ENCODE results near the gene TAF1A.
A peak's percentile ranks its signal among the peaks of the same experiment; 100 is the strongest.

Gene TAF1A

DNA sequence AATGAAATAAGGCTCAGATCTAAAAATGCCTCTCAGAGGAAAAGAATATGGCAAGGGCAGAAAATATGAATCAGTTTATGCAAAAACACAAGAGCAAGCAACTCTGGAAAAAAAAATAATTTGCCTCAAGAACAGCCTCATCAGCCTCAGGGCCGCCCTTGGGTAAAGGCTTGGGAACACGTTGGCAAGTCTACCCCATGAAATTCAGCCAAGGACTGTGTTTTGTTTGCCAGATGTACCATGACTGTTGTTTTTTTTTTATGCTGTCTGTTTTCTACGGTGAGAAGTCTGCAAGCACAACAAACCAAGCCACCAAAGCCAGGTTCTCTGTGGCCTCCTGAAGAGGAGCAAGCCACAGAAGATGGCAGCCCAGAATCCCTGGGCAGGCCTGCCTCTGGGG is 59.8 kb downstream of the TAF1A start:
- DNase-seq = no peak

DNA sequence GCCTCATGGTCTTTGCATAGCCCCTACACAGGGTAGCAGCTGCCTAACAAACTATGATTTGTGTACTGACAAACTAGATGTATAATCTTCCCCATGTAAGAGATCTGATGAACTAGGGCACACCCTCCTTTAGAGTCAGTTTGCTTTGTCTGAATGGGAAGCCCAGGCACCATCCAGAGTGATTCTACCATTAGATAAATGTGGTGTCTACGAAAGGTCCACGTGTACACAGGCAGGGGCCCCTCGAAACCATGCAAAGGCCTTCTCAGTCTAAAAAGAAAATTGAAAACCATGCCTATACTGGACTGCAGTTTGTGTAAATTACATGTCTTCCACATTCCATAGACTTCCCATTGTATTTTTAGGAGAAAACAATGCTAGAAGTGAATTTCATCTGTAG is 60.6 kb downstream of the TAF1A start:
- DNase-seq = no peak

DNA sequence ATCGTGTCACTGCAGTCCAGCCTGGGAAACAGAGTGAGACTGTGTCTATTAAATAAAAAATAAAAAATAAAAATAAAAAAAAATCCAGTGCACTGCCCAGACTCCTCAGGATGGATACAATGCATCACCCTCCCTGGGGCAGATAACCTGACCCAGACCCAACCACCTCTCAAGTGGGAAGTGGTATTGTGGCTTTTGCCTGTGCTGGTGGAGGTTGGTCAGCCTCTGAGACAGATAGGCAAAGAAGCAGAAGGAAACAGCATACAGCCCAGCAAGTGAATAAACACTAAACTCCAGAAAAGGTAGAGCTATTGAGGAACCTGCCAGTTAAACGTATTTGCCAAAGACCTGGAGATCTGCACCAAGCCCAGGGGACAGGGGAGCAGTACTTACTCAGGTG is 63.8 kb downstream of the TAF1A start:
- DNase-seq = peak; percentile 48

DNA sequence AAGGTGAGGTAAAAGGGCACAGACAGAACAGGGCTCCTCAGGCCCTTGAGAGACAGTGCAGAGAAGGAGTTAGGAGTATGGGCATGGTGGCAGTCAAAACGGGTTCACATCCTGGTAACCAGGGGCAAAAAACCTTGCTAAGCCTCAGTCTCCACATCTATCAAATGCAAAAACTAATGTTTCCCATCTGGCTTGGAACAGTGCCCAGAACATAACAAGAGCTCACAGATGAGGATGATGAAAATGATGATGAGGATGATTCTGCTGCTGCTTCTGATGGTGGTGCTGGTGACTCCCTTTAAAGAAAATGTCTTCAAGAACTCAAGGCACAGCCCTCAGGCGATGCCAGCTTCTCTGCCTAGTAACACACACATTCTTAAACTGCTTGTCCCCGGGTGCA is 65.9 kb downstream of the TAF1A start:
- DNase-seq = no peak

DNA sequence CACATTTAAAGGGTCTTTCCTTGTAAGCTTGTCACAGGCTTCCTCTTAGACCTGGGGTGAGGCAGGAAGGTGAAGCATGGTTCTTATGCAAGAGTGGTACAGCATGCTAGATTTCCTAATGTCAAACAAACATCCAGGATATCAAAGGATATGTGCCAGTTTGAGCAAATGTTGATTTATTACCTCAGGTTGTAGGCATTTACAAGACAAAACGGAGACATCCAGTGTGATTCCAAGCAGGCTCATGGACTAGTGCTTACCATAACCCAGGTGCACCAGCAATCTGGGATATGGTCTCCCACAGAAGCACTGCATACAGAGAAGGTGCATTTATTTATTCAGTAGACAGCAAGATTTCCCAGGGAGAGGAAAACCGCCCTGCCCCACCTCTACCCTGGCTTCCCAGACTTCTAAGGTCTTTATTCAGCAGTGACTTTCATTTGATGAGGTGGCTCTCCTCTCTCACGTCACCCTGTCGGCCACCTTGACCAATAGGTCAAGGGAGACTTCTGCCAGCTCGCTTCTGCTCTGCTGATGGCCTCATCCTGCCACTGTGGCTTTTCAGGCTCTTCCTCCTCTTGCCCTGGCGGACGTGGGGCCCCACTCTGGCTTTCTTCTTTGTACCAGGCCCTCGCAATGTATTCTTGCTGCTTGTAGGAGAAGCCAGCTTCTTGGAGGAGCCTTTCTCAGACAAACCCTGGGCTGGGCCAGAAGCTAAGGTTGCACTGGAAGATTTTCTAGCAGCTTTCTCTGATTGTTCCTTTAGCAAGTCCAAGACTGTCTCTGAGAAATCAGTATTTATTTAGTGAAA is 67.4 kb downstream of the TAF1A start:
- DNase-seq = no peak

DNA sequence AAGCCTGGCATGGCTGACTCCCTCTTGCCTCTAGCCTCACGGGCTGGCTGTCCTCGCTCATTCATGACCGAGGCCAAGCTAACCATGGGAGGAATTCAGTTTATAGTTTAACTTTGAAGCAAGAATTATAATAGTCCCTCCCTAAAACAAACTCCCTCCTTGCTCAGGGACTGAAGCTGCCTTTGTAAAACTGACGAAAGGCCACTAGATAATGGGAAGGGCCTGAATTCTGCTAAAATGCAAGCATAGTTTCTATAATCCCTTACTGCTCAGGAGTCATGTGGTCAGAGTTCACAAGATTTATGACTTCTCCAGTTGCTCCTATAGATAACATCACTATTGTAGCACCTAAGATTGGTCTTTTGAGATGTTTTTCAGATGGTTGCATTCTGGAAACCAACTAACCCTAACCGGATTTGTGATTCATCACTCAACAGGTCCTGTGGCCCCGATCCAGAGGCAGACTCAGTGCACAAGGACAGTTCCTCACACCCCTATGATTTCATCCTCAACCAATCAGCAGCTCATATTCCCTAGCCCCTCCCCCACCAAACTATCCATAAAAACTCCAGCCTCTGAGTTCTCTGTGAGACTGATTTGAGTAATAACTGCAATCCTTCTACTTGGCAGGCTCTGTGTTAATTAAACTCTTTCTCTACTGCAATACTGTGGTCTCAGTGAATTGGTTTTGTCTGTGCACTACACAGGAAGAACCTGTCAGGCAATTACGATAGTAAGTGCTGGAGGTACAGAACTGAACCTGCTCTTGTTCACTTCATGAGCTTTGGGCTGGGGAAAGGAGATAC is 68.2 kb downstream of the TAF1A start:
- DNase-seq = no peak

Measured in OCI-M1 (cell line).